HG02642 (cell line): Measurements from ENCODE around the gene MFSD11.
"Not testable (repeated sequence)": the region's sequence is repeated elsewhere in the genome, so short reads cannot be mapped to it uniquely, and the experiment has no call there.

ENCODE experiments used
- ATAC-seq: cut with Tn5 transposase; IDR thresholded peaks from one replicate; pipeline ENCODE4 v1.9.1; 2021; ENCODE audit warnings: mild to moderate bottlenecking; ENCODE audit not compliant: unreplicated experiment, poor library complexity

Gene MFSD11

DNA sequence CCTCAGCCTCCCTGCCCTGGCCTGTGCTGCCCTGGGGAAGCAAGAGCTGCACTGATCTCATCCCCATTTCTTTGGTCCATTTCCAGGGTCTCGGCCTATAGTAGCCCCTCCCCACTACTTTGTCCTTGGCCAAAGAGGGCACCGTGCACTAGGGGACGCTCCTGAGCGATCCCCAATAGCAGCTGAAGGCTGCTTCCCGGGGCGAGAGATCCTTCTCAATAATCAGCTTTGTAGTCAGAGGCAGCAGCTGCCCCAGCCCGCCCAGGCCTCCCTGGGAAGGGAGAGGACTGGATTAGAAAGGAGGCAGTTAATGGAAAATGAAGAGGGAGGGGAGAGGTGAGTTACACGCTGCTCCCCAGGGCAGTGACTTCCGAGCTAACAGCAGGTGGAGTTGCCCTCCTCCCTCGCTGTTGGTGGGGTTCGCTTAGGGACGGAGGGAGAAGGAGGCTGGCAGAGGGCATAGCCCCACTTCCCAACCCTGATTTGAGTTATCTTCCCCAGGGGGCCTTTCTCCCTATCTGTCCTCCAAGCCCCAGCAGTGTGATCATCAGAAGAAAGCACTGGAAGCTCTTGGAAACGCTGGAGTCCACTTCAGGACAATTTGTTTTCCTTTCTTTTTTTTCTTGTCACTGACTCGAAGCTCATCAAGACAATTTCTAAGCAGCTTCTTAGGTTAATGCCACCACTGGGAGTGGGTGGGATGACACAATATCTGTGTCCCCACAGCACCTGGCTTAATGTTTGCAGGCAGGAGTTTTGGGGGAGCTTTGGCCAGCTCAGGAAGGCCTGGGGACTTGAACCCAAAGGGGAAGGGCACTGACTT lies 29.7 kb upstream of the MFSD11 start:
- ATAC-seq = no peak

DNA sequence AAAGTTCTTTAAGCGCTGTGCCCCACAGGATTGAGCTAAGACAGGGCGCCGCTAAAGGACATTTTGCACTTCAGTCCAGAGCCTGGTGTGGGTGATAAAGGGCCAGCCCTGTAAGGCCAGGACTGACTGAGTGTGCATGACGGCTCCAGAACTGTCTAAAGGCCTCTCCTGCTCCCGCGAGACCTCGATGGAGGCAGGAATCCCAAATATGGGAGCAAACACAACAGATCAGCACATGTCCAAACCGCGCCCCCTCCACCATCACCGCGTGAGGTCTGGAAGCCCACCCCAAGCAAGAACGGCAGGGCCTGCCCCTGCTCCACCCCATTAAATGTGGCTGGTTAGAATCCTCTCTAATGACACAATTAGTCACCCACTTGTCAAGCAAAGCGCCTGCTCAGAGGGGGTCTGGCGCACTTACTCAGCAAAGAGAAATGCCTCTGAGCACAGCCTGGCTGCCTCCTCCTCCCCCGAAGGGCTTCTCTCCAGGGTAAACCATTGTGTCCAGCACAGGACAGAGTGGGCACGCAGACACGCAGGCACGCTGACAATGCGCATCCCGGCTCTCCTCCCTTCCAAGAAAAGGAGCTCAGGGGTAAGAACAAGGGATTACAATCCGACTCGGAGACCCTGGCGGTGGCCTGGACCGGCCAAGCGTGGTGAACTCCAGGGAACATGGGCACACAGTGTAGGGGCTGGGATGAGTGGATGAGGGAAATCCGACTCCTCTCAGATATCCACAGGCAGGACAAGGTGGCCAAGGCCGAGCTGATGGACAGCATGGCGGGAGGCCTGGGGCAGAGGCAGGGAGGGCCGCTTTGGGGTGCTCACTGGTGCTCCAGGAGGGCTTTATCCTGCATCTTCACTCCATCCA lies 28.6 kb upstream of the MFSD11 start:
- ATAC-seq = no peak

GRCh38 chr17:76709951-76710862 lies 27.7 kb upstream of the MFSD11 start:
- ATAC-seq = peak; percentile 28

DNA sequence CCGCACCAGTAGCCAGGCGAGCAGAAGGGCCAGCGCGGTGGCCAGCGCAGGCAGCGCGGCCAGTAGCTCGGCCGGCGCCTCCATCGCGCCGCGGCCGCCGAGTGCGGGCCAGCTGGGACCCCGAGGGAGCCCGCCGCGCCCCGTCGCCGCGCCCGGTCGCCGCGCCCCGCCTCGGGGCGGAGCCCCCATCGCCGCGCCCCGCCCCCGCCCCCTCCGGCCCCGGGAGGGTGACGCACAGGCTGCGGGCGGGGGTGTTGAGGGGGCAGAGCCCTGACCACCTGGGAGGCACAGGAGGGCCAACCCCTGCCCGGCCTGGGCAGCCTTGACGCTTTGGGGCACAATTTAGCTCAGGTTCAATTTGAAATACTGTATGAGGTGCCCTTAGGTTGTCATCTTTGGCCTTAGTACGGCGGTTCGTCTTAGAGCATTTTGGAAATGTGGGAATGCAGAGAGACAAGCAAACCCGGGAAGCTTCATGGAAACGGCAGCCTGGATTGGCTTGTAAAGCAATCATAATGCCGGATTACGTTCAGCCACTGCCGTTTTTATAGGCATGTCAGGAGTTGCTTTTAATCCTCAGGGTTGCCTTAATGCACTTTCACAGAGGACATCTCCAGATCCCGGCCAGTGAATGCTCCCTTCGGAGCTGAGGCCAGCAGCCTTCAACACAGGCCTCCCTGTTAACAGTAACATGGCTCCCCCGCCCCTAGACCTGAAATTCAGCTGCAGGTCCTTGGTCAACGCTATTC lies 26.9 kb upstream of the MFSD11 start, which contains the start of gene MXRA7:
MXRA7 (minus strand) TSS at position 103 of the 749 bp plus-strand sequence; CDS start at position 84, 19 bp downstream.
- ATAC-seq = peak; percentile 64

- not testable (repeated sequence) for ATAC-seq
Measured at GRCh38 chr17:76712321-76712720, 25.6 kb upstream of the MFSD11 start.

DNA sequence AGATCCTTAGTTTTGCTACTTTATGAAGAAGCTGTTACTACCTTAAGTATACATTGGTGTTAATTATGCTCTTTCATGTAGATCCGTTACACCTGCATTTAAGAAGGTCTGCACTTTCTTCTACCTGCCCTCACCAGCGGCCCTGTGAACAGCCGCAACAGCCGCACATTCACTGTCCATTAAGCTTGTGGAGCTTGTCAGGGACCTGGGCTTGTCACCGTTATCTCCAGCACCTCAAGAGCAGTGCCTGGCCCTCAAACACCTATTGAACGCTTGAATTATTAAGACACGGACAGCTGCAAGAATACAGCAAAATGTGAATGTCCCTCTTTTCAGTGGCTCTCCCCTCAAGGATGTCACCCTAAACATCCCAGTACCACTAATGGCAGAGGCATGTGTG lies 24.2 kb upstream of the MFSD11 start:
- no peak for ATAC-seq

GRCh38 chr17:76714336-76714735 lies 23.6 kb upstream of the MFSD11 start:
- ATAC-seq = no peak

- ATAC-seq = no peak
Measured at GRCh38 chr17:76714822-76715495, 23.0 kb upstream of the MFSD11 start.

DNA sequence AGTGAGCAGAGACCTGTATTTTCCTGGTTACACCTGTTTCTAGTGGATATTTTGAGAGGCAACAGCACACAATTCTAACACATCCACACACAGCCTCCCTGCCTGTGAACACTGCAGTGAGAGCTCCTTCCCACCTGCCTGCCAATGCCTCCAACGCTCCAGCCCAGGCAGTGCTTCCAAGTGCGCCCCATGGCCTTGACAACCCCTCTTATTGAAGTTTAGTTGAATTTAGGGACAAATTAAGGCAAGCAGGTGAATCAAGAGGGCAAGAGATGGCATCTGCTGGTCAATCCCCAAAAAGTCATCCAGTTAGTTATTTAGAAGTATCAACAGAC lies 22.5 kb upstream of the MFSD11 start:
- ATAC-seq = no peak

DNA sequence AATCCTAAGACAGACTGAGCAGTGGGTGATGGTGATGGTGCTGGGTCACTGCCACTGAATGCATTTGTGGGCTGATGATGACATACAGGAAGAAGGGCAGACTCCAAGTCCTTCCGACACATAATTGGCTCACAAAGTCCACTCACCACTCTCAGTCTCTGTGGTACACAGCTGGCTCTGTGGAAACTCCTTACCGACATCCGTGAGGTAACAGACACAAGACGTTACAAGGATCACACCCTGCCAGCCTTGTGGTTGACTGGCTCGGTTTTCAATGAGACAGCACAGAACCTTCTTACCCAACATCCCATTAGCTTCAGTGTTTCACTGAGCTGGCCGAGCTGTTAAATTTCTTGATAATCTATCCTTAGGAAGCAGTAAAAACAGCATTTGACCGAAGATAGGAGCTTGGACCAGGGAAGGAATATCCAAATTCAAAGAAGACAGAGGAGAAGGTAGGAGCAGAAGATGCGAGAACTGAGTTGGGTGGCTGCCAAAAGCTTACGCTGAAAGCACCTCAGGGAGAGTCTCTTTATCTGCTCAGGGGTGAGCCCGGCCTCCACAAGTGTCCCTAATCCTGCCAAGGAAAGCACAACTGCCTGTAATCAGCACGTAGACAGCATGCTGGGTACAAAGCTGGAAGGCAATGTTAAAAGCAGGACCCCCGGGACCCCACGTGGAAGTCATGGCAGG lies 21.6 kb upstream of the MFSD11 start:
- no peak for ATAC-seq

GRCh38 chr17:76716839-76717215 lies 21.1 kb upstream of the MFSD11 start:
- no peak for ATAC-seq

DNA sequence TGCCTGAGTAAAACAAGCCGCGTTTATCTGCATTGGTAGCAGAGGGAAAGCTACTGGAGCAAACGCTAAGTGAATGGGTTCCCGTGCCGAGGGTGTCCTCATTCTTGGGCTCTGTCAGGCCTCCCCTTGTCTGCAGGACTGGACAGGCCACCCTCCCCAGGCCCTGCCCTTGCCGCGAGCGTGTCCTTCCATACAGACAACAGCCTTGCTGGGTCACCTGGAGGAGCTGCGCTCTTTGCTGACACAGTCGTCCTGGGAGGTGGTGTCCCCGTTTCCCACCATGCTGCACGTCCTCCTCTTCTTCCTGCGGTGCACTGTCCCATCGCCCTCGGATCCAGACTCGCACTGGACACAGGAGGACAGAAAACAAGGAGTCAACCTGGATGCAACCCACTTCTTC lies 19.4 kb upstream of the MFSD11 start:
- no peak for ATAC-seq

- no peak for ATAC-seq
Measured at GRCh38 chr17:76720211-76720610, 17.7 kb upstream of the MFSD11 start.

DNA sequence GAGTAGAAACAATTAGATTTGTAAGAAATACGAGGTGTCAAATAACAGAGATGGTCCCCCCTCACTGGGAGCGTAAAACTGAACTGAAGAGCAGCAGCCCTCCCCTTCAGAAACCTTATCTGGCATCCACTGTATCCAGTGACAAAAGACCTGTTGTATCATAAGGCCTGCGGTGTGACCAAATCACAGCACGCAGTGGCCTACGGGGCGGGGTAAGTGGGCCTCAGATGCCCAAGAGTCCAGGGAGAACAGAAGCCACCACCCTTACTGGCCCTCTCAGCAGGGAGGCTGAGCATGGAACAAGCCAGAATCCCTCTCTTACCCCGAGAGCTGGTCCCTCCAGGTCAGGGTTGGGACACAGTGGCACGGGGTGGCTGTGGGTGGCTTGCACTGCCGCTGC lies 17.0 kb upstream of the MFSD11 start:
- no peak for ATAC-seq

GRCh38 chr17:76721463-76721862 lies 16.5 kb upstream of the MFSD11 start:
- no peak for ATAC-seq

DNA sequence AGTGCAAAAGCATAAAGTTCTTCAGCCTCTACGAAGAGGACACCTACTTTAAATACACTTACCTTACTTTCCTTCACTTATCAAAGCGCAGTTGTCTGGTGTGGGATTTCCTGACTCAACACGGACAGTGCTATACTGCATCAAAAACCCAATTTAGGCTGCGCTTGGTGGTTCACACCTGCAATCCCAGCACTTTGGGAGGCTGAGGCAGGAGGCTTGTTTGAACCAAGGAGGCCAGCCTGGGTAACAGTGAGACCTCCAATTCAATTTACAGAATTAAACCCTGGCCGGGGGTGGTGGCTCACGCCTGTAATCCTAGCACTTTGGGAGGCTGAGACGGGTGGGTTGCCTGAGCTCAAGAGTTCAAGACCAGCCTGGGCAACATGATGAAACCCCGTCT lies 15.6 kb upstream of the MFSD11 start:
- no peak for ATAC-seq

- ATAC-seq = not testable (repeated sequence)
Measured at GRCh38 chr17:76722977-76723376, 14.9 kb upstream of the MFSD11 start.

GRCh38 chr17:76723812-76724211 lies 14.1 kb upstream of the MFSD11 start:
- ATAC-seq = no peak
